K562 (cell line): ENCODE measurements around the gene UGT1A10. TPM values are rescaled to one million over a fixed set of nuclear protein-coding genes. Genes with fewer than 3 reads are reported as not detected.

ENCODE experiments used
- ATAC-seq: fragments of 200-7000 bp; cut with Tn5 transposase; 3 replicates; pipeline ENCODE4 v1.9.1; 2020; ENCODE audit warnings: moderate library complexity
- BruUV-seq: library from RNA; stranded (reverse); fragments of 400-500 nt; replicated peaks from 2 replicates; lab custom pipeline; 2021; lab: Mats Ljungman, UMichigan
- CTCF ChIA-PET: fragments of 300-600 bp; formaldehyde crosslinking; extraction: SDS; loops from one replicate; lab custom pipeline; 2021; ENCODE audit warnings: low intra/inter-chr PET ratio; lab: Yijun Ruan, JAX
- POLR2A ChIA-PET: fragments of 300-600, 350-650 bp; sonication (Branson Sonifier 250); formaldehyde crosslinking; extraction: SDS; loops from one replicate; lab custom pipeline; 2021; ENCODE audit warnings: antibody characterized with exemption, inconsistent platforms; lab: Yijun Ruan, JAX
- DNase-seq, 4 experiments: peaks; one replicate each; pipeline versions ENCODE4 v3.0.0 to v3.0.0-alpha.2; 2011 to 2018; ENCODE audit warnings: low spot score in 3 of 4, mixed read lengths in 3 of 4; ENCODE audit errors: extremely low read depth in 1 of 4
- FAIRE-seq: peaks from 2 replicates; lab custom pipeline; 2011; peaks lifted over from hg19 to GRCh38; lab: Jason Lieb, UNC
- H2AFZ ChIP-seq: 2 replicates; pipeline ENCODE4 v1.6.0; 2011; ENCODE audit warnings: low read depth, low read length, control low read depth, inconsistent platforms
- H3K27ac ChIP-seq: fragments of 200-600 bp; 3 replicates; pipeline ENCODE4 v1.8.0; 2011; ENCODE audit warnings: low read depth, mild to moderate bottlenecking, control low read depth, inconsistent platforms, low read length, moderate library complexity, mixed read lengths; ENCODE audit errors: extremely low read depth
- H3K27me3 ChIP-seq, 2 experiments: fragments of 300-600 bp in 1 of 2; 2 replicates in 1 of 2; 3 replicates in 1 of 2; pipeline versions ENCODE4 v1.6.0 to v1.8.0; 2011; ENCODE audit warnings: inconsistent platforms in 2 of 2, low read length in 2 of 2, mild to moderate bottlenecking in 1 of 2, mixed read lengths in 1 of 2, moderate library complexity in 1 of 2; ENCODE audit not compliant: control insufficient read depth in 2 of 2, insufficient read depth in 2 of 2
- H3K36me3 ChIP-seq: fragments of 300-600 bp; 3 replicates; pipeline ENCODE4 v1.8.0; 2011; ENCODE audit warnings: mild to moderate bottlenecking, low read length, inconsistent platforms; ENCODE audit not compliant: control insufficient read depth, insufficient read depth
- H3K4me1 ChIP-seq, 2 experiments: fragments of 200-600 bp in 1 of 2; replicated peaks in 1 of 2; 2 replicates in 1 of 2; 3 replicates in 1 of 2; pipeline versions ENCODE4 v1.5.1 to v1.8.0; 2011; ENCODE audit warnings: inconsistent platforms in 2 of 2, low read length in 2 of 2, mild to moderate bottlenecking in 1 of 2, mixed read lengths in 1 of 2, moderate library complexity in 1 of 2; ENCODE audit not compliant: control insufficient read depth in 2 of 2, insufficient read depth in 2 of 2
- H3K4me2 ChIP-seq: 2 replicates; pipeline ENCODE4 v1.6.1; 2011; ENCODE audit warnings: low read length, control low read depth, inconsistent platforms, mixed read lengths; ENCODE audit not compliant: insufficient read depth
- H3K4me3 ChIP-seq: fragments of 200-600 bp; sonication (generic), shearing (Covaris generic); 2 replicates; pipeline ENCODE4 v1.5.1; 2016; ENCODE audit warnings: control low read depth, inconsistent platforms
- H3K79me2 ChIP-seq: fragments of 200-600 bp; 3 replicates; pipeline ENCODE4 v1.8.0; 2011; ENCODE audit warnings: low read length, inconsistent platforms; ENCODE audit not compliant: control insufficient read depth, insufficient read depth
- H3K9ac ChIP-seq, 2 experiments: 2 replicates each; pipeline versions ENCODE4 v1.6.0 to v1.6.1; 2011; ENCODE audit warnings: low read depth in 2 of 2, low read length in 2 of 2, control low read depth in 1 of 2, inconsistent platforms in 1 of 2, mild to moderate bottlenecking in 1 of 2, mixed read lengths in 1 of 2; ENCODE audit not compliant: insufficient read depth in 1 of 2
- H3K9me1 ChIP-seq: one replicate; pipeline ENCODE4 v1.6.0; 2011; ENCODE audit warnings: inconsistent platforms, mild to moderate bottlenecking, low read length, moderate library complexity; ENCODE audit not compliant: control insufficient read depth, insufficient read depth
- H3K9me3 ChIP-seq: replicated peaks from 2 replicates; pipeline ENCODE4 v1.5.1; 2011; ENCODE audit warnings: low read depth, low read length, inconsistent platforms; ENCODE audit not compliant: control insufficient read depth, insufficient read depth
- H4K20me1 ChIP-seq: replicated peaks from 2 replicates; pipeline ENCODE4 v1.6.1; 2011; ENCODE audit warnings: low read length, inconsistent platforms, mixed read lengths; ENCODE audit not compliant: control insufficient read depth, insufficient read depth
- ETS1 ChIP-seq: conservative IDR thresholded peaks from 2 replicates; pipeline ENCODE4 v1.6.1; 2011; ENCODE audit warnings: low read depth, mild to moderate bottlenecking, low read length; ENCODE audit not compliant: control insufficient read depth
- MEIS2 ChIP-seq: fragments of 450-650 bp; IDR thresholded peaks from 2 replicates; pipeline ENCODE4 v1.6.1; 2014; ENCODE audit warnings: mild to moderate bottlenecking; ENCODE audit not compliant: partially characterized antibody
- NFYB ChIP-seq: IDR thresholded peaks from 2 replicates; pipeline ENCODE4 v1.6.1; 2011; ENCODE audit warnings: mild to moderate bottlenecking, moderate library complexity; ENCODE audit not compliant: insufficient read length; ENCODE audit errors: extremely low read depth
- TCF7L2 ChIP-seq: fragments of 150-350 bp; IDR thresholded peaks from 2 replicates; pipeline ENCODE4 v1.6.1; 2016; ENCODE audit warnings: low read depth, mild to moderate bottlenecking, low read length, moderate library complexity
- ZNF592 ChIP-seq: fragments of 450-650 bp; IDR thresholded peaks from 2 replicates; pipeline ENCODE4 v1.6.1; 2017; ENCODE audit warnings: antibody characterized with exemption, mild to moderate bottlenecking
- WGBS: fragments of 100-300 bp; shearing (Covaris generic); methylation state at CpG from one replicate; pipeline ENCODE4 v1.1.6; 2016; ENCODE audit warnings: low coverage, mixed read lengths; ENCODE audit not compliant: insufficient coverage; ENCODE audit errors: missing lambda C conversion rate; 5-methylcytosine and 5-hydroxymethylcytosine counted together
- in situ Hi-C: fragments of 300-500 bp; cut with MboI; formaldehyde crosslinking; loops from 4 replicates; pipeline ENCODE4 v1.15.0; 2018; ENCODE audit warnings: inconsistent platforms, mixed read lengths
- intact Hi-C: fragments of 100-400 bp; cut with micrococcal nuclease; formaldehyde crosslinking; loops from 2 replicates; pipeline ENCODE4 v1.14.2; 2022
- polyA plus RNA-seq, 8 experiments: library from polyadenylated mRNA; depleted of rRNA in 4 of 8; stranded (reverse) in 5 of 8; unstranded in 3 of 8; fragments of >200 nt; fragmentation: Nextera tagmentation in 2 of 8; fragmentation: Illumina TruSeq in 1 of 8; extraction: Ambion mirVana in 2 of 8; extraction: Trizol in 1 of 8; gene quantifications; 2 replicates each; pipeline versions ENCODE4 v1.2.1 to v1.2.3, GENCODE V29; 2011 to 2014; ENCODE audit warnings: inconsistent platforms in 1 of 8, missing spikeins in 1 of 8
- total RNA-seq, 7 experiments: library from RNA; depleted of rRNA in 6 of 7; stranded (reverse); fragments of >200 nt in 6 of 7; fragmentation: Illumina TruSeq in 2 of 7; extraction: Trizol in 2 of 7; gene quantifications; 2 replicates each; pipeline versions ENCODE4 v1.2.1 to v1.2.3, GENCODE V29; 2011 to 2021; ENCODE audit warnings: low replicate concordance in 1 of 7

UGT1A10 gene
- total and polyA plus RNA-seq, 9 of the 15 experiments (the other 6 are each of a cell fraction or from before 2014, with no cell fraction given), result not detected

GRCh38 chr2:233668605-233669260 lies 32.5 kb downstream of the UGT1A10 start:
- in situ Hi-C loops, result no loop called here
- Histone ChIP-seq H3K4me2 (no peak overlapping the region), H3K4me1 (no peaks in the 10 kb centered on the region), H3K9ac (no peak overlapping the region), H3K79me2 (no peaks in the 10 kb centered on the region), H3K36me3 (no peaks in the 10 kb centered on the region)
- ATAC-seq, result no peak
- BruUV-seq, result no TSS peak
- peak; percentile 23 for TF ChIP-seq MEIS2
- no peak for TF ChIP-seq NFYB
- TF ChIP-seq, all 486 proteins: peak for 1
- Histone ChIP-seq H3K9me3 (no peaks in the 10 kb centered on the region), H3K27ac (no peak overlapping the region), H3K9me1 (no peaks in the 10 kb centered on the region), H2AFZ (no peak overlapping the region), H4K20me1 (no peaks in the 10 kb centered on the region), H3K4me3 (no peak overlapping the region), H3K27me3 (no peaks in the 10 kb centered on the region)
- DNase-seq (no peak), FAIRE-seq (no peak)
- ChIA-PET POLR2A (no interaction called here), CTCF (no interaction called here)
- intact Hi-C loops, result no loop called here
- 7% methylated on average over 4 of the region's 4 CpGs for WGBS

- DNase-seq (no peak), FAIRE-seq (no peak), ATAC-seq (no peak)
- no peaks in the 10 kb centered on the region for H3K27me3 ChIP-seq
- no peaks in the 10 kb centered on the region for H4K20me1 ChIP-seq
- no peak for TF ChIP-seq ETS1
- TF ChIP-seq TCF7L2, result no peak
- TF ChIP-seq ZNF592, result no peak
- WGBS, result 2% methylated on average over 5 of the region's 5 CpGs
- intact Hi-C loops, result no loop called here
- H3K9ac ChIP-seq, result no peak within 1 kb of the TSS
- no peaks in the 10 kb centered on the region for H3K79me2 ChIP-seq
- no peak within 1 kb of the TSS for H2AFZ ChIP-seq
- H3K9me3 ChIP-seq, result no peaks in the 10 kb centered on the region
- no peaks in the 10 kb centered on the region for H3K9me1 ChIP-seq
- no peak within 1 kb of the TSS for H3K4me3 ChIP-seq
- ChIA-PET CTCF (no interaction called here), POLR2A (no interaction called here)
- no peaks in the 10 kb centered on the region for H3K36me3 ChIP-seq
- in situ Hi-C loops, result no loop called here
- H3K27ac ChIP-seq, result no peak within 1 kb of the TSS
- no peak within 1 kb of the TSS for H3K4me2 ChIP-seq
- no peaks in the 10 kb centered on the region for H3K4me1 ChIP-seq
- BruUV-seq, result no TSS peak
Measured at GRCh38 chr2:233671290-233672161, 35.3 kb downstream of the UGT1A10 start, which contains the start of gene UGT1A9. UGT1A9 (plus strand) TSS chr2:233671898; CDS start chr2:233671935, 37 bp downstream.
